WERI-Rb-1 (cell line): Measurements from ENCODE around the gene MCRS1.
"Not testable (repeated sequence)": the region's sequence is repeated elsewhere in the genome, so short reads cannot be mapped to it uniquely, and the experiment has no call there.

ENCODE experiments used
- DNase-seq: peaks from one replicate; pipeline ENCODE4 v3.0.0-alpha.2; 2020
- H3K27ac ChIP-seq: fragments of 250-450 bp; sonication (Bioruptor Pico); 2 replicates; pipeline ENCODE4 v1.5.1; 2020; ENCODE audit warnings: mild to moderate bottlenecking, moderate library complexity
- H3K27me3 ChIP-seq: fragments of 250-450 bp; sonication (Bioruptor Pico); 2 replicates; pipeline ENCODE4 v1.5.1; 2021; ENCODE audit warnings: mild to moderate bottlenecking, low read depth, moderate library complexity; ENCODE audit not compliant: insufficient read depth, severe bottlenecking
- H3K36me3 ChIP-seq: fragments of 250-450 bp; sonication (Bioruptor Pico); 2 replicates; pipeline ENCODE4 v1.5.1; 2020; ENCODE audit warnings: mild to moderate bottlenecking, moderate library complexity
- H3K4me3 ChIP-seq: 2 replicates; pipeline ENCODE4 v1.5.1; 2011; ENCODE audit warnings: low read depth, mild to moderate bottlenecking, control low read depth, low read length
- H3K9me3 ChIP-seq: fragments of 250-450 bp; sonication (Bioruptor Pico); 2 replicates; pipeline ENCODE4 v1.5.1; 2021; ENCODE audit warnings: mild to moderate bottlenecking, moderate library complexity; ENCODE audit not compliant: severe bottlenecking
- TF ChIP-seq, protein P1 (sequence below): IDR thresholded peaks from 2 replicates; pipeline ENCODE4 v1.5.1; 2011; ENCODE audit warnings: low read depth, mild to moderate bottlenecking, control low read depth, inconsistent platforms, low read length

The MCRS1 gene

GRCh38 chr12:49567611-49568441 lies at the start of gene MCRS1:
Gene MCRS1 (minus strand): TSS chr12:49568142. CDS start chr12:49566731, 1,411 bp downstream.
- H3K9me3 ChIP-seq = no peaks in the 10 kb centered on the region
- peak within 1 kb of the TSS; percentile 78 for H3K4me3 ChIP-seq
- peak within 1 kb of the TSS; percentile 99 for H3K27ac ChIP-seq
- peaks cover 42% of the 10 kb centered on the region for H3K36me3 ChIP-seq
- TF ChIP-seq, protein P1, sequence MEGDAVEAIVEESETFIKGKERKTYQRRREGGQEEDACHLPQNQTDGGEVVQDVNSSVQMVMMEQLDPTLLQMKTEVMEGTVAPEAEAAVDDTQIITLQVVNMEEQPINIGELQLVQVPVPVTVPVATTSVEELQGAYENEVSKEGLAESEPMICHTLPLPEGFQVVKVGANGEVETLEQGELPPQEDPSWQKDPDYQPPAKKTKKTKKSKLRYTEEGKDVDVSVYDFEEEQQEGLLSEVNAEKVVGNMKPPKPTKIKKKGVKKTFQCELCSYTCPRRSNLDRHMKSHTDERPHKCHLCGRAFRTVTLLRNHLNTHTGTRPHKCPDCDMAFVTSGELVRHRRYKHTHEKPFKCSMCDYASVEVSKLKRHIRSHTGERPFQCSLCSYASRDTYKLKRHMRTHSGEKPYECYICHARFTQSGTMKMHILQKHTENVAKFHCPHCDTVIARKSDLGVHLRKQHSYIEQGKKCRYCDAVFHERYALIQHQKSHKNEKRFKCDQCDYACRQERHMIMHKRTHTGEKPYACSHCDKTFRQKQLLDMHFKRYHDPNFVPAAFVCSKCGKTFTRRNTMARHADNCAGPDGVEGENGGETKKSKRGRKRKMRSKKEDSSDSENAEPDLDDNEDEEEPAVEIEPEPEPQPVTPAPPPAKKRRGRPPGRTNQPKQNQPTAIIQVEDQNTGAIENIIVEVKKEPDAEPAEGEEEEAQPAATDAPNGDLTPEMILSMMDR = no peak
- peak; percentile 89 for DNase-seq
- no peaks in the 10 kb centered on the region for H3K27me3 ChIP-seq

- Histone ChIP-seq H3K27me3 (no peaks in the 10 kb centered on the region), H3K36me3 (no peaks in the 10 kb centered on the region), H3K4me3 (no peak overlapping the region), H3K27ac (no peak overlapping the region), H3K9me3 (no peaks in the 10 kb centered on the region)
- DNase-seq = no peak
- TF ChIP-seq, protein P1 = no peak
Measured at GRCh38 chr12:49616533-49617219, 48.7 kb upstream of the MCRS1 start.

GRCh38 chr12:49615725-49616124 lies 47.8 kb upstream of the MCRS1 start:
- Histone ChIP-seq H3K27me3 (no peaks in the 10 kb centered on the region), H3K4me3 (no peak overlapping the region), H3K27ac (no peak overlapping the region), H3K36me3 (no peaks in the 10 kb centered on the region), H3K9me3 (peaks cover 4% of the 10 kb centered on the region)
- no peak for DNase-seq
- TF ChIP-seq, protein P1 = no peak

- TF ChIP-seq, protein P1 = no peak
- no peaks in the 10 kb centered on the region for H3K27me3 ChIP-seq
- H3K9me3 ChIP-seq = peaks cover 4% of the 10 kb centered on the region
- DNase-seq = no peak
- no peak overlapping the region for H3K4me3 ChIP-seq
- no peak overlapping the region for H3K27ac ChIP-seq
- no peaks in the 10 kb centered on the region for H3K36me3 ChIP-seq
Measured at GRCh38 chr12:49612210-49612609, 44.3 kb upstream of the MCRS1 start.

DNA sequence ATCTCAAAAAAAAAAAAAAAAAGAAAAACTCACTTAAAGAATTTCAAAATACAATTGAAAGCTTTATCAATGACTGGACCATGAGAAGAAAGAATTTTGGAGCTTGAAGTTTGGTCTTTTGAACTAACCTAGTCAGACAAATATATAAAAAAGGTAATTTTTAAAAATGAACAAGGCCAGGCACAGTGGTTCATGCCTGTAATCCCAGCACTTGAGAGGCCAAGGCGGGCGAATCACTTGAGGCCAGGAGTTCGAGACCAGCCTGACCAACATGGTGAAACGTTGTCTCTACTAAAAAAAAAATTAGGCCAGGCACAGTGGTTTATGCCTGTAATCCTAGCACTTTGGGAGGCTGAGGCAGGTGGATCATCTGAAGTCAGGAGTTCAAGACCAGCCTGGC lies 42.8 kb upstream of the MCRS1 start:
- H3K9me3 ChIP-seq, H3K4me3 ChIP-seq, DNase-seq, H3K36me3 ChIP-seq, H3K27me3 ChIP-seq, H3K27ac ChIP-seq: not testable (repeated sequence)

DNA sequence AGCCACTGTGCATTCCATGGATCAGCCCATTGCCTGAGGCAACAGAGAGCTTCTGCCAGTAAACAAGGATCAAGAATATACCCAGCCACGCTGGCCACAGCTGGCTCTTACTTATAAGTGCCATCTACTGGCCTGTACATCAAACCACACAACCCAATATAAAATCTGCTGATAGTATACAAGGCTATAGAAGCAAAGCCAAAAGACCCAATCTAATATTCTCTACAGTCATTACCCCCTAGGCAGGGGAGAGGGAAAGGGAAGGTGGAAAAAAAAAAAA lies 41.9 kb upstream of the MCRS1 start:
- H3K27me3 ChIP-seq = no peaks in the 10 kb centered on the region
- H3K4me3 ChIP-seq = no peak overlapping the region
- no peaks in the 10 kb centered on the region for H3K36me3 ChIP-seq
- H3K9me3 ChIP-seq = peaks cover 4% of the 10 kb centered on the region
- no peak for DNase-seq
- TF ChIP-seq, protein P1 = no peak
- no peak overlapping the region for H3K27ac ChIP-seq
